GM12878 (cell line): ENCODE data around the gene RFK. TPM values are rescaled to one million over a fixed set of nuclear protein-coding genes. Genes with fewer than 3 reads are reported as not detected.

ENCODE experiments used
- ATAC-seq: fragments of 200-7000 bp; cut with Tn5 transposase; 3 replicates; pipeline ENCODE4 v1.9.1; 2020; ENCODE audit warnings: mild to moderate bottlenecking, moderate library complexity
- BruUV-seq: library from RNA; stranded (reverse); fragments of 400-500 nt; replicated peaks from 2 replicates; lab custom pipeline; 2021; lab: Mats Ljungman, UMichigan
- CTCF ChIA-PET: fragments of 300-600 bp; sonication (Branson Sonifier 250); formaldehyde crosslinking; extraction: SDS; loops from one replicate; lab custom pipeline; 2021; ENCODE audit warnings: inconsistent platforms; lab: Yijun Ruan, JAX
- POLR2A ChIA-PET: fragments of 350-600 bp; formaldehyde crosslinking; extraction: SDS; loops from one replicate; lab custom pipeline; 2021; ENCODE audit warnings: inconsistent platforms; lab: Charles Lee
- RAD21 ChIA-PET: fragments of 300-600 bp; sonication (Branson Sonifier 250); formaldehyde crosslinking; loops from one replicate; lab custom pipeline; 2023; ENCODE audit warnings: antibody characterized with exemption; ENCODE audit not compliant: unreplicated experiment; lab: Charles Lee
- SMC1A ChIA-PET: fragments of 300-600 bp; sonication (Branson Sonifier 250); formaldehyde crosslinking; loops from one replicate; lab custom pipeline; 2023; ENCODE audit not compliant: unreplicated experiment, uncharacterized antibody; lab: Charles Lee
- DNase-seq: peaks from one replicate; pipeline ENCODE4 v3.0.0-alpha.2; 2011; ENCODE audit warnings: low read depth, low spot score
- FAIRE-seq: peaks from 3 replicates; lab custom pipeline; 2011; peaks lifted over from hg19 to GRCh38; lab: Jason Lieb, UNC
- H2AFZ ChIP-seq: 2 replicates; pipeline ENCODE4 v1.6.0; 2011; ENCODE audit warnings: low read depth, low read length, control low read depth; ENCODE audit not compliant: control insufficient read depth
- H3K27ac ChIP-seq: 2 replicates; pipeline ENCODE4 v1.5.1; 2011; ENCODE audit warnings: control low read depth; ENCODE audit not compliant: control insufficient read depth, insufficient read depth
- H3K27me3 ChIP-seq, 2 experiments: replicated peaks in 1 of 2; 2 replicates each; pipeline versions ENCODE4 v1.6.0 to v1.6.1; 2011; ENCODE audit warnings: low read length in 1 of 2; ENCODE audit not compliant: control insufficient read depth in 2 of 2, insufficient read depth in 2 of 2
- H3K36me3 ChIP-seq, 2 experiments: 2 replicates each; pipeline ENCODE4 v1.5.1; 2011; ENCODE audit warnings: low read length in 1 of 2; ENCODE audit not compliant: control insufficient read depth in 2 of 2, insufficient read depth in 2 of 2
- H3K4me1 ChIP-seq: 2 replicates; pipeline ENCODE4 v1.6.1; 2011; ENCODE audit warnings: mild to moderate bottlenecking, low read length, moderate library complexity, mixed read lengths; ENCODE audit not compliant: control insufficient read depth, insufficient read depth
- H3K4me2 ChIP-seq: 2 replicates; pipeline ENCODE4 v1.6.0; 2011; ENCODE audit warnings: control low read depth; ENCODE audit not compliant: control insufficient read depth, insufficient read depth
- H3K4me3 ChIP-seq: fragments of 200-600 bp; sonication (generic); 2 replicates; pipeline ENCODE4 v1.5.1; 2016
- H3K79me2 ChIP-seq: 2 replicates; pipeline ENCODE4 v1.6.0; 2011; ENCODE audit warnings: low read length; ENCODE audit not compliant: control insufficient read depth, insufficient read depth
- H3K9ac ChIP-seq: 2 replicates; pipeline ENCODE4 v1.8.0; 2011; ENCODE audit warnings: low read length, control low read depth, mixed read lengths; ENCODE audit not compliant: control insufficient read depth, insufficient read depth
- H3K9me3 ChIP-seq: replicated peaks from 3 replicates; pipeline ENCODE4 v1.5.1; 2011; ENCODE audit warnings: mild to moderate bottlenecking, low read length; ENCODE audit not compliant: control insufficient read depth, insufficient read depth
- H4K20me1 ChIP-seq: 2 replicates; pipeline ENCODE4 v1.6.0; 2011; ENCODE audit not compliant: control insufficient read depth, insufficient read depth
- EZH2 ChIP-seq: IDR thresholded peaks from 2 replicates; pipeline ENCODE4 v1.6.1; 2012; ENCODE audit warnings: low read depth, mild to moderate bottlenecking, control low read depth, inconsistent platforms, low read length, borderline replicate concordance; ENCODE audit not compliant: control insufficient read depth
- MEF2A ChIP-seq: IDR thresholded peaks from 2 replicates; pipeline ENCODE4 v1.6.1; 2011; ENCODE audit warnings: low read depth, mild to moderate bottlenecking, low read length, moderate library complexity; ENCODE audit not compliant: insufficient read depth
- SIN3A ChIP-seq: IDR thresholded peaks from 2 replicates; pipeline ENCODE4 v1.6.1; 2012; ENCODE audit warnings: low read depth, low read length, improper control_type of control experiment
- SMAD1 ChIP-seq: fragments of 450-650 bp; IDR thresholded peaks from 2 replicates; pipeline ENCODE4 v1.6.1; 2018; ENCODE audit warnings: mild to moderate bottlenecking, low read depth; ENCODE audit not compliant: partially characterized antibody
- ZBTB4 ChIP-seq: fragments of 450-650 bp; formaldehyde crosslinking; IDR thresholded peaks from 2 replicates; pipeline ENCODE4 v1.4.0; 2022; ENCODE audit warnings: mild to moderate bottlenecking, moderate library complexity
- WGBS: methylation state at CpG from one replicate; pipeline ENCODE4 v1.1.6; 2016; ENCODE audit warnings: low lambda C conversion rate; ENCODE audit not compliant: insufficient replicate concordance, insufficient coverage; ENCODE audit errors: missing lambda C conversion rate; 5-methylcytosine and 5-hydroxymethylcytosine counted together
- in situ Hi-C: fragments of 300-500 bp; cut with MboI; formaldehyde crosslinking; loops from 9 replicates; pipeline ENCODE4 v1.14.3; 2018; ENCODE audit warnings: mixed read lengths
- intact Hi-C: fragments of 100-400 bp; cut with micrococcal nuclease; formaldehyde crosslinking; loops from one replicate; pipeline ENCODE4 v1.14.2; 2022; ENCODE audit not compliant: unreplicated experiment
- polyA plus RNA-seq, 11 experiments: library from polyadenylated mRNA; depleted of rRNA in 4 of 11; unstranded in 6 of 11; stranded (reverse) in 5 of 11; fragments of >200 nt; fragmentation: Nextera tagmentation in 4 of 11; fragmentation: Illumina TruSeq in 1 of 11; extraction: Ambion mirVana in 4 of 11; extraction: Trizol in 1 of 11; gene quantifications; 1 replicate in 1 of 11; 2 replicates in 10 of 11; pipeline versions ENCODE4 v1.2.1 to v1.2.3, GENCODE V29; 2011 to 2016; ENCODE audit warnings: inconsistent platforms in 2 of 11, missing spikeins in 2 of 11, low read depth in 1 of 11
- total RNA-seq, 4 experiments: library from RNA; depleted of rRNA in 3 of 4; stranded (reverse); fragments of >200 nt in 3 of 4; fragmentation: Illumina TruSeq in 1 of 4; extraction: Trizol in 1 of 4; gene quantifications; 2 replicates each; pipeline versions ENCODE4 v1.2.1 to v1.2.3, GENCODE V29; 2013 to 2021

RFK gene
- total and polyA plus RNA-seq, 10 of the 15 experiments (the other 5 are each of a cell fraction or from before 2014, with no cell fraction given): 4.4 to 18.6 (median 11.6) TPM

GRCh38 chr9:76396597-76396996 lies 2.4 kb upstream of the RFK start:
- Histone ChIP-seq H3K4me3 (no peak overlapping the region), H3K27me3 (no peaks in the 10 kb centered on the region), H3K4me2 (no peak overlapping the region), H4K20me1 (no peaks in the 10 kb centered on the region), H3K4me1 (peaks cover 4% of the 10 kb centered on the region), H3K79me2 (peaks cover 7% of the 10 kb centered on the region), H3K9me3 (no peaks in the 10 kb centered on the region), H3K9ac (no peak overlapping the region), H3K27ac (no peak overlapping the region), H2AFZ (no peak overlapping the region), H3K36me3 (no peaks in the 10 kb centered on the region)
- ChIA-PET SMC1A (interaction anchor here (1.5 kb wide), 1 partner anchor 47 kb away, joined by 4 read pairs; no protein-coding TSS in a partner anchor), RAD21 (no interaction called here), POLR2A (no interaction called here), CTCF (no interaction called here)
- ATAC-seq: no peak
- in situ Hi-C loops: no loop called here
- no peak for FAIRE-seq
- WGBS: 89% methylated on average over 13 of the region's 13 CpGs
- intact Hi-C loops: no loop called here
- BruUV-seq: no TSS peak
- no peak for DNase-seq
- TF ChIP-seq MEF2A (no peak), EZH2 (no peak), ZBTB4 (CRISPR knock-in tag) (no peak), SMAD1 (no peak), SIN3A (no peak)
